8988T (cell line): ENCODE measurements around the gene INO80E.
A peak's percentile ranks its signal among the peaks of the same experiment; 100 is the strongest.

Source experiments
- DNase-seq: peaks from one replicate; pipeline ENCODE4 v3.0.0; 2011

Gene INO80E

DNA sequence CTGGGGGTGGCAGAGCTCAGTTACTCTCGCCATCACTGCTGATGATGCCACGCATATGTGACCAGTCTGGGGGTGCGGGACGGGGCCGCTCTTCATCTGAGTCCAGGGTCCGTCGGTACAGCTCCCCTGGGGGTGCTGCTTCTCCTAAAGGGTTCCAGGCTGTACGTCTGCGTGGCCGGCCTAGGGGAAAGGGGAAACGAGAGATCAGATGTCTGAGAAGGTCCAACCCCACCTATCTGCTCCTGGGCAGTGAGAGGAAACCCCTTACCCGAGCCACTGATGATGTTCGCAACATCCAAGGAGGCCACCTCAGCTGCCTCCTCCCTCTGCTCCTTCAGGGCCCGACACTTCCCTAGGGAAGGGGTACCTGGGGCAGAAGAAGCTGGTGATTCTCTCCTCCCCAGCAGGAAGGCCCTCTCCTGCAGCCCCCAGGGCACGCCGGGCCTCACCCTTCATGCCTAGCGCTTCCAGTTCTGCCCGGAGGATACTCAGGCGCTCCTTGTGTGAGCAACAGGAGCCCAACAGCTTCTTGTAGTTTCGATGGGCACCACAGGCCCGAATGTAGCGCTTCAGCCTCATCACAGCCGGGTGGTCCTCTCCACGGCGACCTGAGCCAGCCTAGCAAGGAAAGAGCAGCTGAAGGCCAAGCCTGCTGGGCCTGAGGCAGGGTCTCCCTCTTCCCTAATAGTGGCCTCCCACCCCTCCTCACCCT, 2.7 kb upstream of the INO80E start:
- DNase-seq = no peak

DNA sequence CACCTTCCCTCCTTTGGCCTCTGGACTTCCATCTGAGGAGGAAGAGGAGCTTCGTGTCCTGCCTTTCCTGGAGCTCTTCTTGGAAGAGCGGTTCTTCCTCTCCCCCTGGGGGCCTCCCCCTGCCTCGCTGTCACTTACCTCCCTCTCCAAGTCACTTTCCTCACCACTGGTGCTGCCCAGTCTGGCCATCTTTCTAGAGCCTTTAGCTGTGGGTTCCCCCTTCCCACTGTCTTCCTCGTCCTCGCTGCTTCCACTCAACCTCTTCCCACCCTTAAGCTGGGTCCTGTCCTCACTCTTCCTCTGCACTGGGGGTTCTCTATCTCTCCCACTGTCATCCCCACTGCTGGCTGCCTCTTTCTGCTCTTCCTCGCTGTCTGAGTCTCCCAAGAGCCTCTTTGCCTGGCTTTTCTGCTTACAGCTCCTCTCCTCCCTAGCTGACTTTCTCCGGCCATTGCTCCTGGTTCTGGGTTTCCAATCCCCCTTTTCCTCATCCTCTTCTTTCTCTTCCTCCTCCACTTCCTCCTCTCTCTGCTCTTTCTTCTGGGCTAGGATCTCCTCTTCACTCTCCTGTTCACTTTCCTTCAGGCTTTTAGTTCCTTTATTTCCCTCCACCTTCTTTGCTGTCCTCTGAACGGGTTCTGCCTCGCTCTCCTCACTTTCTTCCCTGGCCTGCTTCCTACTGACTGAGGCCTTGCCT, 2.0 kb upstream of the INO80E start:
- DNase-seq = no peak

DNA sequence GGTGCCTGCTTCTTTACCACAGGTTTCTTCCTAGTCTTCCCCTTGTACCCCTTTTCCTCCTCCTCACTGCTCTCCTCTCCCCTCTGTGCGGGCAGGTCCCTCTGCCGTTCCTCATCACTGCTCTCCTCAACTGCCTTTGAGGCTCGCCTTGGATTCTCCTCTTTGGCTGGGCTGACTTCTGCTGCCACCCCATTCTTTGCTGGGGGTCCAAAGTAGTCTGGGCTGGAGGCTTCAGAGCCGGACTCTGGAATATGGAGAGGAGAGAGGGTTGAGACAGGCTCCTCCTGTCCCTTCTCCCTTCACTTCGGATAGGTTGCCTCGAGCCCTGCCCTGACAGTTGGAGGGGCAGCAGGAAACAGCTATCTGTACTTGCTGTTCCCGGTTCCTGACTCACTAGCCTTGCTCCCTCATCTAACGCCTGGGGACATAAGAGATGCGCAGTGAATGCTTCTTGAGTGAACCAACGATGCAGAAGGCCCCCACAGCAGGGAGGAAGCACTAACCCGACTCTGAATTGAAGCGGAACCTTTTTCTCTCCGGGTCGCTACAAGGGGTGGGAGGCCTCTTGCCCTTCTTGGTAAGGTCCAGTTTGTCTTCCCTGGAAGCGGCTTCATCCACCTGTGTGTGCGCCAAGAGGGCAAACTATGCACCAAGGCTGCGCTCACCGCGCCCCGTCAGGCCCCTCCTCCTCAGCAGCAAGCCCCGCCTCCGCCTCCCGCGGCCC, 1.3 kb upstream of the INO80E start:
- DNase-seq = no peak

DNA sequence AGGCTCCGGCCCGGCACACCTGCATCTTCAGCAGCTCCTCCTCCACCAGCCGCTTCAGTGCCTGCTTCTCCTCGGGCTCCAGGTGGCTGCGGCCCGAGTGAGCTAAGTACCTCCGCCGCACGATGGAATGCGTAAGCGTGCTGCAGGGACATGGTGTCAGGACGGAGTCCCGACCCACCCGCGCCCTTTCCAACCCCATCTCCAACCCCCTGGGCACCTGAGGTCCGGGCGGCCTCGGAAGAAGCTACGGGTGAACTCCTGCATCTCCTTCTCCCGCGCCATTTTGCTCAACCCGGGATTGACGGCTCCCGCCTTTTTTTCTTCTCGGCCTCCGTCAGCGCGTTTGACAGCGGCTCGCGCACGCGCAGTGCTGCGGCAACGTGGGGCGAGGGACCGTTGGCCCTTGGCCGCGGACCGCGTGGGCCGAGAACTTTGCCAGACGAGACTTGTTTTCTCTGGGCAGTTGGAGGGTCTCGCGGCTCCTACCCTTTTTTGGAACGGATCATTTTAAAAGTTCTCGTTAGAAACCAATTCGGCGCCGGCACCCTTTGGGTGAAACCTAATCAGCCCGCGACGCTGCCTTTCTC, 624 bp upstream of the INO80E start, which contains the start of gene HIRIP3:
TSS of gene HIRIP3 (minus strand) at position 294 of the 587 bp plus-strand sequence. CDS start at position 282, 12 bp downstream.
- peak; percentile 82 for DNase-seq

DNA sequence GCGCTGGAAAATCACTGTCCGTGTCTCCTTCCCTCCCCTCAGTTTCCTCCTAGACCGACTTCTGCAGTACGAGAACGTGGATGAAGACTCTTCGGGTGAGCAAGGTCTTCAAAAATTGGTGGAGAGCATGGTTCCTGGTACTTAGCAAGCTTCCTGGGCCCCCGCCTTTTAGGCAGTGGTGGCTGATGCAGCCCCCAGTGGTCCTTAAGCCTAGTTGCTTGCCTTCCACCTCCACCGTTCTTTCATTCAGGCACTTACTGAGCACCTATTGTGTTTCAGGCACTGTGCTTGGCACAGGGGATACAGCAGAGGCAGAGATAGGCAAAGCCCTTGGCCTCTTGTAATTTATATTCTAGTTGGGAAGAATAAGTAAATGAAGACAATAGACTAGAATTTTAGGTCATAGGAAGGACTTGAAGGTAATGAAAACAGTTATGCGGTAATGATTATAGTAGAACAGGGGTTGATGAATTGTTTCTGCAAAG, 767 bp downstream of the INO80E start:
- DNase-seq = no peak

DNA sequence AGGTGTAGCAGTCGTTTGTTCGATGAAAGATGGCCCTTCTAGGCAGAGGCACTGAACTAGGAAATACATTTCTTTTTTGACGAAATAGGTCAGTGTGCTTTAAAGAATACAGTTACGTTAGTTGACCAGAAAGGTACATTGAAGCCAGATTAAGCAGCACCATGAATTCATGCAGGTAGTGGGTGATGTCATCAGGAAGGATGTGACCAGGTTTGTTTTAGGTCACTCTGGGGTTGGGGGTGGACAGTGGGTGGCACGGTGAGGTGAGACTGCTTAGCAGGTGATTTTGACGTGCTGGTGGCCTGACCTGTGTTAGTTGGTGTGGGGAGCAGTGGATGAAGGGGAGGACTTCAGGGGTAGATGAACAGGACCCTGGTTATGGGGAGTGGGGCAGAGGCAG, 3.6 kb downstream of the INO80E start:
- DNase-seq = no peak

DNA sequence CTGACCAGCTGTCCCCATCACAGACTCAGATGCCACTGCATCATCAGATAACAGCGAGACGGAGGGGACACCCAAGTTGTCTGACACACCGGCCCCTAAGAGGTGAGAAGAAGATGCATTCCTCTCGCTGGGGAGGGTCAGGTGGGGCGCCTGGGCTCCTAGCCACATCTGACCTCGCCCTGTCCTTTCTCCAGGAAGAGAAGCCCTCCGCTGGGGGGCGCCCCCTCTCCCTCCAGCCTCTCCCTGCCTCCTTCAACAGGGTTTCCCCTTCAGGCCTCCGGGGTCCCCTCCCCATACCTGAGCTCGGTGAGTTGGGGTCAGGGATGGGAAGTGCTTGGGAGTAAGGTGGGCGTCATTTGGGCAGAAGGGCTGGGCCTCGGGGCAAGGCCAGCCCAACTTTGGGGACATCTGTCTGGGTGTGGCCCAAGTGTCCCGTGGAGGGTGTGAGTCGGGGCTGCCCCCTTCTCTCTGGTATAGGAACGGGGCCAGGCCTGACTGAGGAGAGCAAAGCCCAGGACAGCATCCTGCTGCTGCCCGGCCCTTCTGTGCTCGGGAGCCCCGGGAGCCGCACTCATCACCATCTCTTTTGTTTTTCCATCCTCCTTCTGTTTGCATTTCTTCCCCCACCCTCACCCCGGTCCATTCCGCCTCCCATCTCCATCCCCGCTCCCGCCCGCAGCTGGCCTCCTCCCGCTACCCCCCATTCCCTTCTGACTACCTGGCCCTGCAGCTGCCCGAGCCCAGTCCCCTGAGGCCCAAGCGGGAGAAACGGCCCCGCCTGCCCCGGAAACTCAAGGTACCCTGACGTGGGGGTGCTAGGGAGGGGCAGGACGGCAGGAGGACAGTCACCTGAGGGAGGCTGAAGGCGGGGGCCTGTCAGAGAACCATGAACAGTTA, 4.9 kb downstream of the INO80E start:
- DNase-seq = no peak

DNA sequence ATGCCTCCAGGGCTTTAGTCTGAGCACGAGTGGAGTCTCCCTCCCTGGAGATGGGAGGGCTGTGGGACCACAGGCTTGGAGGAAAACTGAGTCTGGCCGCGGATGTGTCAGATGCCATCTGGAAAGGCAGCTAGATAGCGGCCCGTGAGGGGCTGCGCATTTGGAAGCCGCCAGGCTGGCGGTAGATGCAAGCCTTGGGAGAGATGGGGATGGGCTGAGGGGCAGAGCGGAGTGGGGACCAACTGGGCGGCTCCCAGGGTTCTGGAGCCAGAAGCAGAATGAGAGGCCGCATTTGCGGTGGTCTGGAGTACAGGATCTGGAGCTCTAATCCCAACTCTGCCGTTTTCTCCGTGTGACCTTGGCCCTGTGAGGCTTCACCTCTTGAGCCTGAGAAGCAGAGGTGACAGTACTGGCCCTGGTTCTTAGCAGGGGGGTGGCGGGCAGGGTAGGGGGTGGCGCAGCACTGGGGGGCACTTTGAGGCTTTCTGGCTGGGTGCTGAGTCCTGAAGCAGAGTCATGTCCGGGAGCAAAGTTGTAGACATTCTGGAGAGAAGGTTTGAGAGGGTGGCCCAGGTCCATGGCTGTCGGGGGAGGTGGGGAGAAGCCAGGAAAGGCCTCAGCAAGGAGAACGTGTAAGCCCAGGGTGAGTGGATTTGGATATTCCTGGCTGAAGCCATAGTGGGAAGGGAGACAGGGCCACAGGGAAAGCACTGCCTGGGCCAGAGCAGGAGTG, 6.7 kb downstream of the INO80E start:
- DNase-seq = no peak

DNA sequence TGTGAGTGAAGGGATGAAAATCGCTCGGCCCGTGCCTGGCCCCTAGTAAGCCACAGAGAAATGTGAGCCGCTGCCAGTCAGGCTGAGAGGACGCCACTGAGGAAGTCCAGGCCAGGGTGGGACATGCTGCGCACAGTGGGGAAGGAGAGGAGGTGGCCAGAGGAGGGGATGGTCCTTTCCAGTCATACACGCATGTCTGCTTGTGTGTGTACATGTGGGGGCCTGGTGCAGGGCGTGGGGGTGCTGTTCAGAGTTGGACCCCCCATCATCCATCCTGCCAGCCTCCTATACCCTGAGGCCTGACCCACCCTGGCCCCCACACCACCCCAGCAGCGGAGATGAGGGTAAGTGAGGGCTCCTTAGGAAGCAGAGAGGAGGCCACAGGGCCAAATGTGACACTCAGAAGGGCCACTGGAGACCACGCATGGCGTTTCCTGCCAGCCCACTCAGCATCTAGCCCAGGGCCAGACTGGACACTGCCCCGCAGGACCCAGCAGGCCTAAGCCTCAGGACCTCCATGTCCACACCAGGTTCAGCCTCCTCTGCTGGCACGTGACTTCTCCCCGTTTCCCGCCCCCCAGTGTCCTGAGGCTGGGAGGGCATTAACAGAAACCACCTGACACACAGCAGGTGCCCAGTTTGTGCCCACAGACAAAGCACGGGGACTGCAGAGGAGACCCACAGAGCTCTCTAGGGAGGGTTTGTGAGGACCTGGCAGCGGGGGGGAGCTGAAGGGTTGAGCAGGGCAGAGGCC, 7.8 kb downstream of the INO80E start:
- DNase-seq = no peak

DNA sequence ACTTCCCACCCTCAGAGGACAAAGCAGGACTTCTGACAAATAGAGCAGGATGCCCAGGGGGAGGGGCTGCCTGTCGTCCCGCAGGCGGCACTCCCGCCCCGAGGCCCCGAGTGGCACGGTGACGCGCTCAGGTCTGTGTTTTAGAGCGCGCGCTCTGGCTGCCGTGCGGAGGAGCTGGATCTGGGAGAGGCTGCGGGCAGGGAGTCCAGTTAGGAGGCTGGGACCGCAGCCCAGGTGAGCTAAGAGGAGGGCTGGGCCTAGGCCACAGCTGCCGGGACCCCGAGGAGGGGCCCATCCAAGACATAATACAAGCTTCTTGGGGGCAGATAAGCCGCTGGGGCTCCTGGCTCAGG, 8.4 kb downstream of the INO80E start:
- no peak for DNase-seq

DNA sequence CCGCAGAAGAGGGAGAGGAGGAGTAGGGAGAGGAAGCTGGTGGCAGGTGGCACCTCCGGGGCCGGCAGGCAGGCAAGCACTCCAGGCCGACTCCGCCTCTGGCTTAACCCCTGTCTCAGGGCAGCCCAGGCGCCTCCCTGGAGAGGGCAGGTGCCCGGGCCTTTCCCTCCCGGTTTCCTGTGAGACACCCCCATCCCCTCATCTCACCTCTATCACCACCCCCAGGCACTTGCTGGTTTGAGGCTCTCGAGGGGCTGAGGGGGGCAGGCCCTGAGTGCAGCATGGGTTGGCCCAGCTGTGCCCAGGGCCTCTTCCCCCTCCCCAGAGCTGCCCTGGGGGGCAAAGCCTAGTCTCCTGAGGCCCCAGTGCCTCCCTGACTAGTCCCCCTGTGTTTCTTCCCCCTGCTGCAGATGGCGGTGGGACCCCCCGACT, 8.8 kb downstream of the INO80E start:
- DNase-seq = no peak

DNA sequence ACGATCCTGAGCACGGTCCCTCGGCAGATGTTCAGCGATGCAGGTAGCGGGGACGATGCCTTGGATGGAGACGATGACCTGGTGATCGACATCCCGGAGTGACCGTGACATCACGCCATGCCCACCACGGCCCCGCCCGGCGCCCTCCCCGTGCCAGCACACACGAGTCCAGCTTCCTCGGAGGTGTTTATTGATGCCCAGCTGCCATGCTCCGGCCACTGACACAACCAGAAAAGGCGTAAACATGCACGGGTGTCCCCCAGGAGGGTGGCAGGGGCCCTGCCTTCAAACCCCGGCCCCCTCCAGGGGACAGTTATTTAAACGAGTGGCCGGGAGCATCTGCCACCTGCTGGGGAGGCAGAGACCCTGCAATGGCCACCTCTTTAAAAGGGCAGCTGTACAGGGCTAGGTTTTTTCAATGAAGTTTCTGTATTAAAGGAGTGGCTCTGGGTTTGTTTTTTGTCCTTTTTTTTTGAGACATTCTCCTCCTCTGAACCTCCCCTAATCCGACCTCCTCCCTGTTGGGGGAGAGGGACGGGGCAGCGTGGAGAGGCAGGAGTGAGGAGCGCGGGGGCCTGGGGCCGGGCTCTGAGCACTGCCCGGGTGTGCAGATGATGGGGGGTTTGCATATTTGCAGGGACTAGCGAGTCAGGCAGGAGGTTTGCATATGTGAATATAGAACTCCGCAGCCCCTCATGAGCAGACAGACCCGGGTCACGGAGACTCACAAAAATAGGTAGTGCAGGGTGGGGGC, 9.5 kb downstream of the INO80E start:
- peak; percentile 85 for DNase-seq

DNA sequence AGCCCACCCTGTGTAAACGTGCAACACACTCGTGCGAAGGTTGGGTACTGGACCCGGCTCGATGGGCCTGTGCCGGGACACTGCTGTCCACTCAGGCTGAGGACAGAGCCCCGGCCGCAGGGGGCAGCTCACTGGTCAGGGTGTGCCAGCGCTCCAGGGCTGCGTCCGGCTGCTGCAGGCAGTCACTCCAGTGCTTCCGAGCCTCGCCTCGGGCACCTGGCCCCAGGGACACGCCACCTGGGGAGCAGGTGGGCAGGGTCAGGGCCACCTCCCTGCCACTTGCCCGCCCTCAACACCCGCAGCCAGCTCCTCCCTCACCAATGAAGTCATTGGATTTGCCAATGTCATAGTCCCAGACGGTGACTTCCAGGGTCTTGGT, 10.0 kb downstream of the INO80E start:
- no peak for DNase-seq

DNA sequence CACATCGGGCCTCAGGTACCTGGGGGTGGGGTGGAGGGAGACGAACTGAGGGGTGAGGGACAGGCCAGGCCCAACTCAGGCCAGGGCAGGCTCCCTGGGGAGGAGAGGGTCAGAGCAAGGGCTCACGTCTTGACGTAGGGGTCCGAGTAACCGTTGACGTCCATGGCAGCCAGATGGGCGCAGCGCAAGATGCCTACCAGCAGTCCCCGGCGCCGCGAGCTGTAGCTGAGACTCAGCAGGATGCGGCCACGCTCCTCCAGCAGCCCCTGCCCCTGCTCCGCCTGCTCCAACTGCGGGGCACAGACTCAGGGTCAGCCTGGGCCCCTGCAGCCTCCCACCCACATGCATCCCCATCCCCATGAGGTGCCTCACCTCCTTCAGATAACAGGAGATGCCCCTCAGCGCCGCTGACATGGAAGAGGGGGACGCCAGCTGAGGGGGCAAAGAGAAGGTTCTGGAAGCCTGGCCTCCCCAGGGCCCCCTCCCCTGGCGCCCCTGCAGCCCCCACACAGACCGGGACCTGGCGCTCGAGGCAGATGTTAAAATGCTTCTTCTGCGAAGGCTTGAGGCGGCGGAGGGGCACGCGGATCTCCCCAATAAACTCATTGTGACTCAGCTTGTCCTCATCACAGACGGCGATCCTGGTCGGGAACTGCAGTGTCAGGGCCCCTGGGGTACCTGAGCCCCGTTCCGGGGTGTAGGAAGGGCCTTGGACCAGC, 10.8 kb downstream of the INO80E start:
- no peak for DNase-seq

DNA sequence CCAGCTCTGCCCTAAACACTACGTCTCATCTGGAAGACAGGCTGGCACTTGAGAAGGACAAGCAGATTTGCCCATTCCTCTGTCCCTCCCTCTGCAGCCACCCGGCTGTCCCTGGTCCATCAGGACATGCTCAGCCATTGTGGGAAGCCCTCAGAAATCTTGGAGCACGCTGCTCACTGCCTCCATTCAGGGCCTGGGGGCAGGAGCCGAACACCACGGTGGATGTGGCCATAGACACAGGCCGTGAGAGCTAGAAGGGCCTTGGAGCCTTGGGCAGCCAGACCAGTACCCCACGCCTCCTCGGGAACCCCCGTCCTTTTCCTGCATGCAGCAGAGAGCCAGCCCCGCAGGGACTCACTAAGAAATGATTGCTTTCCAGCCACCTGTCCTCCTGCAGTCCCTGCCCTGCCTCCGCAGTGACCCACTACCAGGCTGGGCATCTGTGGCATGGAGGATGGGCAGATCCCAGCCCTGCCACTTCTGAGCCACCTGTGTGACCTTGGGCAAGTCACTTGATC, 11.4 kb downstream of the INO80E start:
- DNase-seq = no peak

DNA sequence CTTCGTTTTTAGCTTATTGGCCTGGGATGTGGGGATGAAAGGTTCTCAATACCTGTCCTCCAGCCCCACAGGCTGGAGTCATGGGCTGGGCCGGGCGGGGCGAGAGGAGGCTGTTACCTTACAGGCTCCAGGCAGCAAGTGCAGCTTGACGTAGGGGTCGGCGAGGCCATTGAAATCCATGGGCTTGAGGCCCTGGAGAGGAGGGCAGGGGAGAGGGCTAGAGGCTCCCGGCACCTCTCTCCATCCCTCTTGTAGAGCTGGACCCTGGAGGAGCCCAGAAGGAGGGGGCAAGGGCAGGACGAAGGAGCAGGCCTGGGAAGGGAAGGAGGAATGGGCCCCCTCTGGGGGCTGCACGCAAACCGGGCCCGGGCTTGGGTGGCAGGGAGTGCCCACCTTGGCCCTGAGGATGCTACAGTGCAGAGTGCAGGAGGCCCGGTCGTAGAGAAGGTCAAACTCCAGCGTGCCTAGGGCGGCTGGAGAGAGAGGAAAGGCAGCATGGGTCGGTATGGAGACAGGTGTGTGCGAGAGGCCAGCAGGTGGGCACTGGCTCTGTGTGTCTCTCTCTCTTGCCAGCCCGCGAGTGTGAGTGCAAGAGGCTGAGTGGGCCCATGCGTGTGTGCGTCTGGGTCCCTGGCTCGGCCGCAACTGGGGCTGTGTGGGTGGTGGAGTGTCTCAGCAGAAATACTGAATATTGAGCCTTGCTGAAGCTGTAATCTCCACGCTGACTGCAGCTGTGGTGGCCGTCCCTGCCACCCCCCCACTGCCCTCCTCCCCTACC, 13.2 kb downstream of the INO80E start:
- DNase-seq = no peak

DNA sequence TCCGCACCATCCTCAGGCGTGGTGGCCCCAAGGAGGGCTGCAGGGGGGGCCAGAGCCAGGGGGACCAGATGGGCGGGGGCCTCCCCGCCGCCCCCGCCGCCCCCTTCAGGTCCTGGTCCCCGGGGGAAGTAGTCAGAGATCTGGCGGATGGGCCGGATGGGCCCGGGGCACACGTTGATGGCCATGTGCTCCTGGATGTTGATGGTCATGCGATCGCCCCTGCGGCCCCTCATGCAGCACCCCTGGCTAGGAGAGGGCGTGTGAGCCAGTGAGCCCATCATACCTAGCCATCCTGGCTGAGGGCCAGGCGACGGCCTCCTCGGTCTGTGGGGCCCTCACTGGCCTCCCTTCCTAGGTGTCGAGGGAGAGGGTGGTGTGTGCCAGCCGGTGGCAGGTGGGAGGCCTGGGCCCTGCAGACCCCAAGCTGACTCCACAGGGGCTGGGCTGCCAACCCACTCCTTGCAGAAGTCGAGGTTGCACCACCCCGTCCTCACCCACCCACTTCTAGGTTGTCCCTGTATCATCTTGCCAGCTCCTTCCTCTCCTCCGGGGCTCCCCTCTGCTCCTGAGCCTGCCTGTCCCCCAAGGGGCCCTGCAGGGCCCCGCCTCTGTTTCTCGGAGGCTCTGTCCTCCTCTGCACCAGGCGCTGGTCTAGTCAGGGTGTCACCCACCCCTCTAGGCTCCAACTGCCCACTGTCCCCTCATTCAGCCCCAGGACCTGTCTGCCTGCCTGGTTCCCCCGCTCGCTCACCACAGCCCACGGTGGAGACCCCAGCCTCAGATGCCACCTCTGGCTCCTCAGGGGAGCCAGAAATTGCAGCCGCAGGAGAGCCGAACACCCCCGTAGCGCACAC, 14.2 kb downstream of the INO80E start:
- DNase-seq = no peak
